Stimulated activated CD8-positive, alpha-beta memory T cell treated with anti-CD3 and anti-CD28 coated beads, Interleukin-15, amount 100 ng/mL, for 1 hour (primary cell): ENCODE data around the gene NKX1-1.

Experiments used
- DNase-seq: peaks from one replicate; pipeline ENCODE4 v3.0.0-alpha.2; 2020; ENCODE audit warnings: low read depth

NKX1-1 gene

DNA sequence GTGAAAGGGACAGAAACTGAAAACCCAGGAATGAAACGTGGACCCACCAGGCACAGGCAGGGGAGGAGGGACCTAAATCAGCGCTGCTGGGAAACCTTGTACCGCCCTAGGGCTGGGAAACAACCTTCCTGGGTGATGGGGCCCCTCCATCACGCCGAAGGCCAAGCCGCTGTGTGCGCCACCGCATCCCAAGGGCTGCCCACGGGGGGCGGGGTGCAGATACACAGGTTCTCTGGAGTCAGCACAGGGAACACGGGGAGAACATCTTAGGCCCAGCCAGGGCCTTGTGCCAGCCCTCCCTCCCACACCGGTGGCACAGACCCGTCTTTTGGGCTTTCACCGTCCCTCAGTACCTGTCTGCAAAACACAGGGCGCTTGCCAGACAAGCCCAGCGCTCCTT lies 46.3 kb downstream of the NKX1-1 start:
- DNase-seq, result no peak

DNA sequence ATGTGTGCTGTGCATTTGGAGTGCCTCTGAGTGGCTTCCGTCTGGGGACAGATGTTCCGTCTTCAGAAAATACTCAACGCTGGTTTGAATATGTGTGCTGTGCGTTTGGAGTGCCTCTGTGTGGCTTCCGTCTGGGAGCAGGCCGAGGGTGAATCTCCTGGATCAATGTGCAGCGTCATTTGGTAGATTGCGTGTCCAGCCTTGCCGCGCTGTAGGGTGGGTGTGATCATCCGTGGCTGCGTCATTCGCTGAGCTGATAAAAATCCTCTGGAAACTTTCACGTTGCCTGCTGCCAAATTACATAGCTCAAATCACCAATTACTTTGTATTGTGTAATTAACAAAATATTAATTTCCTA lies 47.1 kb downstream of the NKX1-1 start:
- no peak for DNase-seq

DNA sequence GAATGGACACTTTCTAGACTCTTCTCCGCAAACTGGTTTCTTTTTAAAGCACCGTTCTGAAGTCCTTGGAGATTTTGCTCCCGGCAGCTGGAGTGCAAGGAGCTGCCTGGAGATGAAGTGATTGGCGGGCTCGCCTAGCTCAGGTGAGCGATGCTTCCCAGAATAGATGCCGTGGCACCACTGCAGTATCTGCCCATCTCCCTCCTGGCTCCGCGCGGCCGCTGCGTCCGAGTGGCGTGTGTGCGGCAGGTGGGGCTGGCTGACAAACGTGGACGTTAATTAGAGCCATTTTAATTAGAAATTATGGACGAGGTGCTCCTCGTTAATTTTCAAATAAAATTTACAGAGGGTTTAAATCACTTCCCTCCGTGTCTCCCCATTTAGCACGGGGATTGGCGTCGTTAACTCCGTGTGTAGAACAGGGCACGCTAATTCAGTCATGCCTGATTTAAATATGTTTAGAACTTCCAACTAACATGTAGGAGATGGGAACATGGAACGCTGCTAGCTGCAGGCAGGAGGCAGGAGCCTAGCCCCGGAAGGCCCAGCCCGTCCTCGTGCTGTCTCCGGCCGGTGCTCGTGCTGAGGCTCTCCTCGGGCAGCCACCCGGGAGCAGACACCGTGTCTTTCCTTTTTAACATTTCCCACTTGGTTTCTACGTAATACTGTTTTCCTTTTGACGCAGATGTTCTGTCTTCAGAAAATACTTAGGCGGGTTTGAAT lies 47.7 kb downstream of the NKX1-1 start:
- DNase-seq, result no peak

DNA sequence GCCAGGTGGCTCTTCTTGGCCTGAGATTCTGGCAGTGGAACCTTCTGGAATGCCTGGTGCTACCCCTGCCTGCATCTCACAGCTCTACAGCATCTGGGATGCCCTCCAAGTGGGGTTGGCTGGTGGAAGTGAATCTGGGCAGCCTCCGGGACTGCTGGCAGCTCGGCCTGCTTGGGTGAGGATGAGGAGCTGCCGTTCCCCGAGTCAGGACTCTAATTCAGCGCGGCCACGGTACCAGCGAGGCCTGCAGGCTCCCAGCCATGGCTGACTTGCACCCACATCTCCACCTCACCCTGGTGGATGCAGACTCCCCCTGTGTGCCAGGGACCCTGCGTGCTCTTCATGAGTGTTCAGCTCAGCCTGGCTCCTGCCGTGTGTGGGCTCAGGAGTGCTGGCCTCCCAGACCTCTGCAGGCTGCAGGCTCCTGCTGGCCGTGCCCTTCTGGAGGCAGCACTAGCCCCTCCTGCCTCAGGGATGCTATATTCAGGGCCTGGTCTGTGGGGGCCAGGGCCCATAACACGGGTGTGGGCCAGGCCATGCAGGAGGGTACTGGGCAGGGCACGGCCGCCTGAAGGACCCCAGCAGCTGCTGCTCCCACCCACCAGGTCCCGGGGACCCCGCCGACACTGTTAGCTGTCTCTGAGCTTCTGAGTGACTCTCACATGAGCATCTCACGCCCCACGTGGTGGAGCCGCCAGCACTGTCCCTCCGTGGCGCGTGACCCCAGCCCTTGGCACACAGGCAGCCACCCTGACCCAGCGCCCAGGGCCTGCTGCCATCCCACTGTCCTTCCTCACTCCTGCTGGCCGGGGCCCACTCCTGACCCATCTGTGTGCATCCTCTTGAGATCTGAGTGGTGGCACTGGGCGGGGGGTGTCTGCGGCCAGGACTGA lies 48.6 kb downstream of the NKX1-1 start:
- no peak for DNase-seq

- DNase-seq, result peak; percentile 24
These were observed 49.9 kb downstream of the NKX1-1 start for GRCh38 chr4:1356181-1356998.

GRCh38 chr4:1355378-1355777 lies 50.9 kb downstream of the NKX1-1 start:
- no peak for DNase-seq

DNA sequence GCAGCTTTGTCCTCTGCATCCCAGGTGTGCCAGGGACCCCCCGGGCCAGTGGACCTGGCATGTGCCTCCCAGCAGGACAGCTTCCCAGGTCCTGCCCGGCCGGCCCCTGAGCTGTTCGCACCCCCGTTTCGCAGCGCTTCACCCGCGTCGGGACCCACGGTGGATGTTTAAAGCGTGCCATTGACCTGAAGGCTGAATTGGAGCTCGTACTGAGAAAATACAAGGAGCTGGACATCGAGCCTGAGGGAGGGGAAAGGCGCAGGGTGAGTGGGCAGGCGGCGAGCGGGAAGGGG lies 51.3 kb downstream of the NKX1-1 start:
- DNase-seq, result no peak

- DNase-seq, result no peak
These were observed 51.9 kb downstream of the NKX1-1 start for GRCh38 chr4:1354136-1354982.

GRCh38 chr4:1353186-1354055 lies 52.8 kb downstream of the NKX1-1 start:
- no peak for DNase-seq
